SJSA1 (cell line): ENCODE data around the gene CEBPB. TPM values are rescaled to one million over a fixed set of nuclear protein-coding genes. Genes with fewer than 3 reads are reported as not detected.

Experiments used
- DNase-seq, 2 experiments: peaks; one replicate each; pipeline ENCODE4 v3.0.0-alpha.2; 2015 to 2020; ENCODE audit warnings: low spot score in 2 of 2, low read depth in 1 of 2
- H3K27ac ChIP-seq: fragments of 250-450 bp; sonication (Bioruptor Pico); 2 replicates; pipeline ENCODE4 v1.5.1; 2020; ENCODE audit warnings: mild to moderate bottlenecking, moderate library complexity
- H3K27me3 ChIP-seq: fragments of 250-450 bp; sonication (Bioruptor Pico); replicated peaks from 2 replicates; pipeline ENCODE4 v1.5.1; 2020; ENCODE audit warnings: mild to moderate bottlenecking, moderate library complexity
- H3K36me3 ChIP-seq: fragments of 250-450 bp; sonication (Bioruptor Pico); 2 replicates; pipeline ENCODE4 v1.5.1; 2020; ENCODE audit warnings: mild to moderate bottlenecking
- H3K4me1 ChIP-seq: fragments of 250-450 bp; sonication (Bioruptor Pico); replicated peaks from 2 replicates; pipeline ENCODE4 v1.6.1; 2021; ENCODE audit warnings: mild to moderate bottlenecking
- H3K4me3 ChIP-seq: fragments of 250-450 bp; sonication (Bioruptor Pico); 2 replicates; pipeline ENCODE4 v1.5.1; 2020; ENCODE audit warnings: mild to moderate bottlenecking
- H3K9me3 ChIP-seq: fragments of 250-450 bp; sonication (Bioruptor Pico); replicated peaks from 2 replicates; pipeline ENCODE4 v1.5.1; 2020; ENCODE audit warnings: mild to moderate bottlenecking
- total RNA-seq: library from RNA; depleted of rRNA; stranded (reverse); fragments of >200 nt; shearing (Covaris generic); gene quantifications from 2 replicates; pipeline ENCODE4 v1.2.3, GENCODE V29; 2014

CEBPB gene
- total RNA-seq, 1 experiment from 2014 or later, result 30.8 TPM

- no peak overlapping the region for H3K27ac ChIP-seq
- DNase-seq, result no peak
- no peaks in the 10 kb centered on the region for H3K36me3 ChIP-seq
- H3K9me3 ChIP-seq, result no peaks in the 10 kb centered on the region
- H3K4me3 ChIP-seq, result no peak overlapping the region
- H3K27me3 ChIP-seq, result peaks cover 3% of the 10 kb centered on the region; the same call in 1 of the 2 replicates
- H3K4me1 ChIP-seq, result no peaks in the 10 kb centered on the region
Measured at GRCh38 chr20:50181344-50181743, 9.3 kb upstream of the CEBPB start.

GRCh38 chr20:50182346-50182745, 8.3 kb upstream of the CEBPB start:
- Histone ChIP-seq H3K36me3 (no peaks in the 10 kb centered on the region), H3K27me3 (peaks cover 3% of the 10 kb centered on the region; the same call in 1 of the 2 replicates), H3K9me3 (no peaks in the 10 kb centered on the region), H3K4me1 (no peaks in the 10 kb centered on the region), H3K4me3 (no peak overlapping the region), H3K27ac (no peak overlapping the region)
- DNase-seq, result no peak

- no peak overlapping the region for H3K27ac ChIP-seq
- peaks cover under 1% of the 10 kb centered on the region for H3K36me3 ChIP-seq
- H3K27me3 ChIP-seq, result peaks cover 3% of the 10 kb centered on the region; the same call in 1 of the 2 replicates
- no peak overlapping the region for H3K4me3 ChIP-seq
- peaks cover 5% of the 10 kb centered on the region for H3K4me1 ChIP-seq
- DNase-seq, result no peak
- no peaks in the 10 kb centered on the region for H3K9me3 ChIP-seq
Measured at GRCh38 chr20:50185426-50185825, 5.2 kb upstream of the CEBPB start.

GRCh38 chr20:50186151-50186885, 4.3 kb upstream of the CEBPB start:
- Histone ChIP-seq H3K27me3 (peaks cover 3% of the 10 kb centered on the region; the same call in 1 of the 2 replicates), H3K36me3 (peaks cover 7% of the 10 kb centered on the region), H3K4me3 (no peak overlapping the region), H3K9me3 (no peaks in the 10 kb centered on the region), H3K4me1 (peaks cover 5% of the 10 kb centered on the region), H3K27ac (no peak overlapping the region)
- DNase-seq, result peak; percentile 70 to 93

DNA sequence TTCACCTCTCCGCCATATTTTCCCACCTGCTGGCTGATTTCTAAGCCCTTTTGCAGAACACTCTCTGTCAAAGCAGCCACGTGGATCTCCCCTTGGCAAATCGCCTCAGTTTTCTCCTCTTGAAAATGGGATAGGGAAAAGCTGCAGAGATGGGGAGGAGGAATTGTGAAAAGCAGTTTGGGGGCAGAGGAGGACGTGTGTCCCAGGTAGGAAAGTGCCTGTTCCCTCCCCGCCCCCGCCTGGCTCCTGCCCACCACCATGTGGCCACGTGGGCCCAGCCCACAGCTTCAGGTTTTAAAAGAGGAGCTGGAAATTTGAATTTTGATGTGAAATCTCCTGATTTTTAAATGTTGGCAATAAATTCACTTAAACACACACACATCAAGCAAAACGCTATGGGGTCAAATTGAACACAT, 3.6 kb upstream of the CEBPB start:
- Histone ChIP-seq H3K27ac (no peak overlapping the region), H3K4me3 (no peak overlapping the region), H3K36me3 (peaks cover 13% of the 10 kb centered on the region), H3K9me3 (peaks cover 3% of the 10 kb centered on the region; the same call in 1 of the 2 replicates), H3K4me1 (peaks cover 9% of the 10 kb centered on the region), H3K27me3 (peaks cover 3% of the 10 kb centered on the region; the same call in 1 of the 2 replicates)
- DNase-seq, result no peak

DNA sequence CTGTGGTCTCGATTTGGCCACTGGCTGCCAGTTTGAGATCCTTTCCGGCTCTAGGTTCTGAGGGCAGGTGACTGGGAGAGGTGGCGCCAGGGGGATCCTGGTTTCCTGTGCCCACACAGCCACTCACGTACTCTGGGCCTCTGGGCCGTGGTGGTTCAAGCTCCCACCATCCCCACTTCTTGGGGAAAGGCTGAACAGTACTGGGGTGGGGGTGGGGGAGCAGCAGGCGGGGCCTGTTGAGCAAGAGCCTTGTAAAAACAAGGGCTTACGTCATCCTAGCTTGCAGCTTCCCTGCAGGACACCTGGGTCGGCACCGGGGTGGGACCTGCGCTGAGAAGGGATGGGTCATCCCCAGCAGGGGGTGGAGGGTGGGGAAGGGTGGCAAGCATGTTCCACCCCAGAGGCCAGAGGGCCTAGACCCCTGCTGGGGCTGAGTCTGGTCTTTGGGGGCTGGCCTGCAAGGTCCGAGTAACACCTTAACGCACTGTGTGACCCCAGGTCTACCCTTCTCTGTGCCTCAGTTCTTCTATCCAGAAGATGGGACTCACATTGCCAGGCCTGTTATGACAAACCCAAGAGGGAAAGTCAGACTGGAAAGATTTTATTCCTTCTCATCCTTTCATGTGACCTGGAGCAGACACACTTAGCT, 3.1 kb upstream of the CEBPB start:
- DNase-seq, result no peak

DNA sequence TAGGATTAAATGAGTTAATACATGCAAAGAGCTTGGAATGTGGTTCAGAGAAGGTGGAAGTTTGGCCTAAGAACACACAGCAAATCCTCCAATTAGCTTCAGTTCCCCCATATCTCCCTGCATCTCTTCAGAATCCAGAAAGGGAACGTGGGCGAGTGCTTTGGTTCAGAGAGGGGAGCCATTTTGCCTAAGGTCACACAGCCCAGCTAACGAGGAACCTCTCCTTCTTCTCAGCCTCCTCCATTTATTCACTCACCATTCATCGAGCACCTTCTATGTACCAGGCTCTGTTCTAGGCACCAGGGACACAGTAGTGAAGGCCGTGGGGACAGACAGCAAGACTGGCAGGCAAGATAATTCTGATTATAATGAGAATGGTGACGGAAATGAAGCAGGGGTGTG, 2.3 kb upstream of the CEBPB start:
- Histone ChIP-seq H3K27ac (no peak overlapping the region), H3K9me3 (peaks cover 3% of the 10 kb centered on the region; the same call in 1 of the 2 replicates), H3K4me3 (no peak overlapping the region), H3K27me3 (peaks cover 3% of the 10 kb centered on the region; the same call in 1 of the 2 replicates), H3K4me1 (peaks cover 14% of the 10 kb centered on the region), H3K36me3 (peaks cover 20% of the 10 kb centered on the region)
- no peak for DNase-seq

More for the DNA sequence above, 3.1 kb upstream of the CEBPB start:
- no peak overlapping the region for H3K4me3 ChIP-seq
- peaks cover 9% of the 10 kb centered on the region for H3K4me1 ChIP-seq
- peaks cover 13% of the 10 kb centered on the region for H3K36me3 ChIP-seq
- peaks cover 3% of the 10 kb centered on the region; the same call in 1 of the 2 replicates for H3K9me3 ChIP-seq
- H3K27me3 ChIP-seq, result peaks cover 3% of the 10 kb centered on the region; the same call in 1 of the 2 replicates
- no peak overlapping the region for H3K27ac ChIP-seq

- no peak for DNase-seq
- Histone ChIP-seq H3K36me3 (peaks cover 28% of the 10 kb centered on the region), H3K9me3 (peaks cover 3% of the 10 kb centered on the region; the same call in 1 of the 2 replicates), H3K27ac (no peak overlapping the region), H3K27me3 (peaks cover 3% of the 10 kb centered on the region; the same call in 1 of the 2 replicates), H3K4me1 (peaks cover 22% of the 10 kb centered on the region), H3K4me3 (no peak overlapping the region)
Measured at GRCh38 chr20:50188879-50189680, 1.6 kb upstream of the CEBPB start.

DNA sequence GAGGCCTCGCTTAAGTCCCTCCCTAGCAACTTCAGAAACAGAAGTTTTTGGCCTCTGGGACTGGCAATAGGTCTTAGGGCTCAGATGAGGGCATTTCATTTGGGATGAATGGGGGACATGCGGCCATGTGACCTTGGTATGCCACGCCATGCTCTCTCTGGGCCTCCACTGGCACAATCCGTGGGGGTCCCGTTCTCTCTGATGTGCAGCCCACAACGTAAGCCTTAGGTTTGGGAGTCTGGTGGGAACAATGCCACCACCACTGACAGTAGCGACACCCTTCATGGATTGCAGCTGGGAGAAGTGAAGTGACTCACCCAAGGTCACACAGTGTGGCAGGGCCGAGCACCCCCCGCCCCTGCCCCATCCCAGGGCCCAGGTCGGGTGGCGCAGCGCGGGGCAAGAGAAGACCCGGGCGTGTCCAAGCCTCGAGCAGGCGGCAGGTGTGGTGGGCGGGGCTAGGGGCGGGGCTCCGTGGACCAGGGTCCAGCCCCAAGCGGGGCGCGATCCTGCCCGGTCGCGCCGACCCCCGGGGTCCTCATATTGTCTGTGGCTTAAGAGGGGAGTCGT, 864 bp upstream of the CEBPB start:
- DNase-seq, result no peak
- Histone ChIP-seq H3K4me1 (peaks cover 25% of the 10 kb centered on the region), H3K27ac (peak overlapping the region; percentile 97; the same call in 1 of the 2 replicates), H3K27me3 (no peaks in the 10 kb centered on the region), H3K36me3 (peaks cover 35% of the 10 kb centered on the region), H3K4me3 (peak overlapping the region; percentile 100), H3K9me3 (peaks cover 3% of the 10 kb centered on the region; the same call in 1 of the 2 replicates)

- Histone ChIP-seq H3K36me3 (peaks cover 42% of the 10 kb centered on the region), H3K9me3 (peaks cover 3% of the 10 kb centered on the region; the same call in 1 of the 2 replicates), H3K4me1 (peaks cover 25% of the 10 kb centered on the region), H3K27me3 (no peaks in the 10 kb centered on the region), H3K27ac (peak overlapping the region; percentile 97), H3K4me3 (peak overlapping the region; percentile 100)
- peak in 1 of 2 experiments; percentile 58 for DNase-seq
Measured at GRCh38 chr20:50191065-50191543, 474 bp downstream of the CEBPB start.

DNA sequence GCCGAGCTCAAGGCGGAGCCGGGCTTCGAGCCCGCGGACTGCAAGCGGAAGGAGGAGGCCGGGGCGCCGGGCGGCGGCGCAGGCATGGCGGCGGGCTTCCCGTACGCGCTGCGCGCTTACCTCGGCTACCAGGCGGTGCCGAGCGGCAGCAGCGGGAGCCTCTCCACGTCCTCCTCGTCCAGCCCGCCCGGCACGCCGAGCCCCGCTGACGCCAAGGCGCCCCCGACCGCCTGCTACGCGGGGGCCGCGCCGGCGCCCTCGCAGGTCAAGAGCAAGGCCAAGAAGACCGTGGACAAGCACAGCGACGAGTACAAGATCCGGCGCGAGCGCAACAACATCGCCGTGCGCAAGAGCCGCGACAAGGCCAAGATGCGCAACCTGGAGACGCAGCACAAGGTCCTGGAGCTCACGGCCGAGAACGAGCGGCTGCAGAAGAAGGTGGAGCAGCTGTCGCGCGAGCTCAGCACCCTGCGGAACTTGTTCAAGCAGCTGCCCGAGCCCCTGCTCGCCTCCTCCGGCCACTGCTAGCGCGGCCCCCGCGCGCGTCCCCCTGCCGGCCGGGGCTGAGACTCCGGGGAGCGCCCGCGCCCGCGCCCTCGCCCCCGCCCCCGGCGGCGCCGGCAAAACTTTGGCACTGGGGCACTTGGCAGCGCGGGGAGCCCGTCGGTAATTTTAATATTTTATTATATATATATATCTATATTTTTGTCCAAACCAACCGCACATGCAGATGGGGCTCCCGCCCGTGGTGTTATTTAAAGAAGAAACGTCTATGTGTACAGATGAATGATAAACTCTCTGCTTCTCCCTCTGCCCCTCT, 1.1 kb downstream of the CEBPB start:
- Histone ChIP-seq H3K9me3 (peaks cover 3% of the 10 kb centered on the region; the same call in 1 of the 2 replicates), H3K4me3 (peak overlapping the region; percentile 100), H3K36me3 (peaks cover 42% of the 10 kb centered on the region), H3K27ac (peak overlapping the region; percentile 97), H3K4me1 (peaks cover 25% of the 10 kb centered on the region), H3K27me3 (no peaks in the 10 kb centered on the region)
- DNase-seq, result peak; percentile 65 to 76

- Histone ChIP-seq H3K27ac (peak overlapping the region; percentile 97), H3K4me1 (peaks cover 25% of the 10 kb centered on the region), H3K4me3 (peak overlapping the region; percentile 100), H3K9me3 (peaks cover 3% of the 10 kb centered on the region; the same call in 1 of the 2 replicates), H3K27me3 (no peaks in the 10 kb centered on the region), H3K36me3 (peaks cover 42% of the 10 kb centered on the region)
- peak; percentile 80 to 89 for DNase-seq
Measured at GRCh38 chr20:50192364-50193198, 2.0 kb downstream of the CEBPB start.
